HepG2 (cell line): Measurements from ENCODE around the gene CTU2. TPM values are rescaled to one million over a fixed set of nuclear protein-coding genes. Genes with fewer than 3 reads are reported as not detected.

ENCODE experiments used
- ARID4A ChIP-seq: sonication (generic); formaldehyde crosslinking; IDR thresholded peaks from 2 replicates; pipeline ENCODE4 v1.5.0; 2020; ENCODE audit warnings: mild to moderate bottlenecking, missing genetic modification reagents, borderline replicate concordance
- HDAC1 ChIP-seq: sonication (generic); formaldehyde crosslinking; IDR thresholded peaks from 2 replicates; pipeline ENCODE4 v1.5.1; 2020; ENCODE audit warnings: mild to moderate bottlenecking, missing genetic modification reagents
- HIC2 ChIP-seq: sonication (generic); formaldehyde crosslinking; IDR thresholded peaks from 2 replicates; pipeline ENCODE4 v1.9.0; 2022; ENCODE audit warnings: low read depth, missing genetic modification reagents
- MED13 ChIP-seq: sonication (generic); formaldehyde crosslinking; IDR thresholded peaks from 2 replicates; pipeline ENCODE4 v1.5.0; 2020; ENCODE audit warnings: missing genetic modification reagents
- PHF8 ChIP-seq: sonication (generic); formaldehyde crosslinking; IDR thresholded peaks from 2 replicates; pipeline ENCODE4 v1.5.0; 2020; ENCODE audit warnings: missing genetic modification reagents
- PLRG1 ChIP-seq: fragments of 450-650 bp; conservative IDR thresholded peaks from 2 replicates; pipeline ENCODE4 v1.6.1; 2016
- RBAK ChIP-seq: sonication (generic); formaldehyde crosslinking; IDR thresholded peaks from 2 replicates; pipeline ENCODE4 v1.5.1; 2020; ENCODE audit warnings: mild to moderate bottlenecking, missing genetic modification reagents
- TEAD2 ChIP-seq: sonication (generic); formaldehyde crosslinking; IDR thresholded peaks from 2 replicates; pipeline ENCODE4 v1.9.0; 2021; ENCODE audit warnings: missing genetic modification reagents
- TMF1 ChIP-seq: sonication (generic); formaldehyde crosslinking; IDR thresholded peaks from 2 replicates; pipeline ENCODE4 v1.8.1; 2022; ENCODE audit warnings: low read depth, missing genetic modification reagents
- ZBTB34 ChIP-seq: sonication (generic); formaldehyde crosslinking; IDR thresholded peaks from 2 replicates; pipeline ENCODE4 v1.8.0; 2022; ENCODE audit warnings: mild to moderate bottlenecking, missing genetic modification reagents
- ZFX ChIP-seq: sonication (generic); formaldehyde crosslinking; IDR thresholded peaks from 2 replicates; pipeline ENCODE4 v1.4.0; 2020; ENCODE audit warnings: mild to moderate bottlenecking, low read depth, missing genetic modification reagents, moderate library complexity
- ZNF558 ChIP-seq: sonication (generic); formaldehyde crosslinking; IDR thresholded peaks from 2 replicates; pipeline ENCODE4 v1.9.0; 2022; ENCODE audit warnings: mild to moderate bottlenecking, missing genetic modification reagents, borderline replicate concordance
- ZNF713 ChIP-seq: sonication (generic); formaldehyde crosslinking; IDR thresholded peaks from 2 replicates; pipeline ENCODE4 v1.4.0; 2020; ENCODE audit warnings: mild to moderate bottlenecking, missing genetic modification reagents
- ZNF792 ChIP-seq: IDR thresholded peaks from 2 replicates; pipeline ENCODE4 v1.6.1; 2016
- polyA plus RNA-seq, 8 experiments: library from polyadenylated mRNA; depleted of rRNA in 3 of 8; stranded (reverse) in 7 of 8; unstranded in 1 of 8; fragments of >200 nt; fragmentation: Illumina TruSeq in 4 of 8; extraction: Trizol in 4 of 8; gene quantifications; 2 replicates each; pipeline versions ENCODE4 v1.2.1 to v1.2.3, GENCODE V29; 2011 to 2016; ENCODE audit warnings: low read depth in 4 of 8, missing spikeins in 1 of 8, mixed read lengths in 1 of 8; ENCODE audit not compliant: insufficient read depth in 1 of 8
- total RNA-seq, 5 experiments: library from RNA; depleted of rRNA; stranded (reverse); fragments of >200 nt; fragmentation: Illumina TruSeq; extraction: Trizol; gene quantifications; 2 replicates each; pipeline ENCODE4 v1.2.3, GENCODE V29; 2016; ENCODE audit warnings: low read depth in 1 of 5
- TF ChIP-seq, protein P1 (sequence below): IDR thresholded peaks from 2 replicates; pipeline ENCODE4 v1.6.1; 2016; ENCODE audit warnings: mild to moderate bottlenecking
- TF ChIP-seq, protein P2 (sequence below): sonication (generic); formaldehyde crosslinking; IDR thresholded peaks from 2 replicates; pipeline ENCODE4 v1.5.1; 2020; ENCODE audit warnings: mild to moderate bottlenecking, missing genetic modification reagents
- TF ChIP-seq, protein P3 (sequence below): sonication (generic); formaldehyde crosslinking; IDR thresholded peaks from 2 replicates; pipeline ENCODE4 v1.4.0; 2020; ENCODE audit warnings: missing genetic modification reagents

CTU2 gene
- total and polyA plus RNA-seq, 2 of the 13 experiments (the other 11 are each of a cell fraction or from before 2014, with no cell fraction given): 13.3 to 21.9 TPM

GRCh38 chr16:88759245-88759975 is 53.1 kb downstream of the CTU2 start (continued):
- TF ChIP-seq HIC2 (CRISPR knock-in tag) (peak; percentile 87), HDAC1 (CRISPR knock-in tag) (peak; percentile 91), PLRG1 (no peak), ZNF713 (CRISPR knock-in tag) (no peak), ARID4A (CRISPR knock-in tag) (peak; percentile 91), TEAD2 (CRISPR knock-in tag) (no peak), PHF8 (CRISPR knock-in tag) (no peak; the same call in none of the 2 replicates), ZNF792 (CRISPR knock-in tag) (peak; percentile 90), TMF1 (CRISPR knock-in tag) (no peak), ZFX (CRISPR knock-in tag) (peak; percentile 83), ZBTB34 (CRISPR knock-in tag) (no peak), ZNF558 (CRISPR knock-in tag) (0 out of 2 replicates have a peak, but pooled peaks have one; percentile 75), MED13 (no peak), RBAK (CRISPR knock-in tag) (0 out of 2 replicates have a peak, but pooled peaks have one; percentile 6)
- TF ChIP-seq, protein P1, sequence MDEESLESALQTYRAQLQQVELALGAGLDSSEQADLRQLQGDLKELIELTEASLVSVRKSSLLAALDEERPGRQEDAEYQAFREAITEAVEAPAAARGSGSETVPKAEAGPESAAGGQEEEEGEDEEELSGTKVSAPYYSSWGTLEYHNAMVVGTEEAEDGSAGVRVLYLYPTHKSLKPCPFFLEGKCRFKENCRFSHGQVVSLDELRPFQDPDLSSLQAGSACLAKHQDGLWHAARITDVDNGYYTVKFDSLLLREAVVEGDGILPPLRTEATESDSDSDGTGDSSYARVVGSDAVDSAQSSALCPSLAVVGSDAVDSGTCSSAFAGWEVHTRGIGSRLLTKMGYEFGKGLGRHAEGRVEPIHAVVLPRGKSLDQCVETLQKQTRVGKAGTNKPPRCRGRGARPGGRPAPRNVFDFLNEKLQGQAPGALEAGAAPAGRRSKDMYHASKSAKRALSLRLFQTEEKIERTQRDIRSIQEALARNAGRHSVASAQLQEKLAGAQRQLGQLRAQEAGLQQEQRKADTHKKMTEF: peak; percentile 89
- TF ChIP-seq, protein P2, sequence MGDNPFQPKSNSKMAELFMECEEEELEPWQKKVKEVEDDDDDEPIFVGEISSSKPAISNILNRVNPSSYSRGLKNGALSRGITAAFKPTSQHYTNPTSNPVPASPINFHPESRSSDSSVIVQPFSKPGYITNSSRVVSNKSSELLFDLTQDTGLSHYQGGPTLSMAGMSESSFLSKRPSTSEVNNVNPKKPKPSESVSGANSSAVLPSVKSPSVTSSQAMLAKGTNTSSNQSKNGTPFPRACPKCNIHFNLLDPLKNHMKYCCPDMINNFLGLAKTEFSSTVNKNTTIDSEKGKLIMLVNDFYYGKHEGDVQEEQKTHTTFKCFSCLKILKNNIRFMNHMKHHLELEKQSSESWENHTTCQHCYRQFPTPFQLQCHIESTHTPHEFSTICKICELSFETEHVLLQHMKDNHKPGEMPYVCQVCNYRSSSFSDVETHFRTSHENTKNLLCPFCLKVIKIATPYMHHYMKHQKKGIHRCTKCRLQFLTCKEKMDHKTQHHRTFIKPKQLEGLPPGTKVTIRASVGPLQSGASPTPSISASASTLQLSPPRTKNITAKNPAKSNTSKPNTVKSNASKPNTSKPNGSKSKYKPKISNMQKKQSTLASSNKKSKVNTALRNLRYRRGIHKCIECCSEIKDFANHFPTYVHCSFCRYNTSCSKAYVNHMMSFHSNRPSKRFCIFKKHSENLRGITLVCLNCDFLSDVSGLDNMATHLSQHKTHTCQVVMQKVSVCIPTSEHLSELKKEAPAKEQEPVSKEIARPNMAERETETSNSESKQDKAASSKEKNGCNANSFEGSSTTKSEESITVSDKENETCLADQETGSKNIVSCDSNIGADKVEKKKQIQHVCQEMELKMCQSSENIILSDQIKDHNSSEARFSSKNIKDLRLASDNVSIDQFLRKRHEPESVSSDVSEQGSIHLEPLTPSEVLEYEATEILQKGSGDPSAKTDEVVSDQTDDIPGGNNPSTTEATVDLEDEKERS (CRISPR knock-in tag): 0 out of 2 replicates have a peak, but pooled peaks have one; percentile 45
- TF ChIP-seq, protein P3, sequence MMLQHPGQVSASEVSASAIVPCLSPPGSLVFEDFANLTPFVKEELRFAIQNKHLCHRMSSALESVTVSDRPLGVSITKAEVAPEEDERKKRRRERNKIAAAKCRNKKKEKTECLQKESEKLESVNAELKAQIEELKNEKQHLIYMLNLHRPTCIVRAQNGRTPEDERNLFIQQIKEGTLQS (CRISPR knock-in tag): no peak
